GM21367 (cell line): ENCODE results near the gene STAT3.
"Not testable (repeated sequence)": the region's sequence is repeated elsewhere in the genome, so short reads cannot be mapped to it uniquely, and the experiment has no call there.

Source experiments
- ATAC-seq: cut with Tn5 transposase; IDR thresholded peaks from one replicate; pipeline ENCODE4 v1.9.1; 2021; ENCODE audit not compliant: unreplicated experiment

STAT3 gene

GRCh38 chr17:42386777-42387657, 1.2 kb downstream of the STAT3 start:
- ATAC-seq, result no peak

- no peak for ATAC-seq
Measured at GRCh38 chr17:42381898-42382297, 6.3 kb downstream of the STAT3 start.

- ATAC-seq, result no peak
Measured at GRCh38 chr17:42380935-42381334, 7.3 kb downstream of the STAT3 start.

- no peak for ATAC-seq
Measured at GRCh38 chr17:42378959-42379594, 9.2 kb downstream of the STAT3 start.

- ATAC-seq, result no peak
Measured at GRCh38 chr17:42378359-42378958, 9.8 kb downstream of the STAT3 start.

- no peak for ATAC-seq
Measured at GRCh38 chr17:42373896-42374295, 14.3 kb downstream of the STAT3 start.

GRCh38 chr17:42372142-42372541, 16.1 kb downstream of the STAT3 start:
- no peak for ATAC-seq

GRCh38 chr17:42368797-42369561, 19.3 kb downstream of the STAT3 start:
- ATAC-seq, result not testable (repeated sequence)

- ATAC-seq, result not testable (repeated sequence)
Measured at GRCh38 chr17:42368310-42368709, 19.9 kb downstream of the STAT3 start.

GRCh38 chr17:42366176-42367023, 21.8 kb downstream of the STAT3 start:
- ATAC-seq, result not testable (repeated sequence)

- ATAC-seq, result no peak
Measured at GRCh38 chr17:42365136-42365535, 23.1 kb downstream of the STAT3 start.

GRCh38 chr17:42363767-42364585, 24.3 kb downstream of the STAT3 start:
- ATAC-seq, result no peak

- ATAC-seq, result no peak
Measured at GRCh38 chr17:42363231-42363630, 25.0 kb downstream of the STAT3 start.

GRCh38 chr17:42362245-42362961, 25.8 kb downstream of the STAT3 start:
- no peak for ATAC-seq

- no peak for ATAC-seq
Measured at GRCh38 chr17:42361781-42362186, 26.5 kb downstream of the STAT3 start.

- not testable (repeated sequence) for ATAC-seq
Measured at GRCh38 chr17:42360388-42360787, 27.9 kb downstream of the STAT3 start.

GRCh38 chr17:42359133-42359532, 29.1 kb downstream of the STAT3 start:
- no peak for ATAC-seq

GRCh38 chr17:42358434-42358833, 29.8 kb downstream of the STAT3 start:
- no peak for ATAC-seq
